Measurements from ENCODE around the gene MGST1.

- no peak for TF ChIP-seq CTCF (IDR thresholded peaks at IDR 0.05)
- TF ChIP-seq POLR2A (IDR thresholded peaks at IDR 0.05): no peak
These were observed 21.7 kb downstream of the MGST1 start for GRCh38 chr12:16369156-16369555.

Data from adrenal gland (tissue), 5 donors.